Fibroblast of lung (primary cell): Measurements from ENCODE around the gene PDGFB. TPM values are rescaled to one million over a fixed set of nuclear protein-coding genes. Genes with fewer than 3 reads are reported as not detected.

Experiments
- DNase-seq, 2 donors: peaks; one replicate each; pipeline versions ENCODE4 v3.0.0 to v3.0.0-alpha.2; 2010; ENCODE audit warnings: low read depth in 2 of 2
- H2AFZ ChIP-seq: 2 replicates; pipeline ENCODE4 v1.5.1; 2012; ENCODE audit warnings: low read length, control low read depth, inconsistent platforms
- H3K27ac ChIP-seq: 2 replicates; pipeline ENCODE4 v1.5.1; 2011; ENCODE audit warnings: low read length, control low read depth; ENCODE audit not compliant: insufficient read depth
- H3K27me3 ChIP-seq: 2 replicates; pipeline ENCODE4 v1.5.1; 2011; ENCODE audit warnings: mild to moderate bottlenecking, low read length; ENCODE audit not compliant: control insufficient read depth, insufficient read depth
- H3K36me3 ChIP-seq: 2 replicates; pipeline ENCODE4 v1.5.1; 2011; ENCODE audit warnings: low read length; ENCODE audit not compliant: control insufficient read depth, insufficient read depth
- H3K4me1 ChIP-seq: 2 replicates; pipeline ENCODE4 v1.5.1; 2011; ENCODE audit warnings: low read length; ENCODE audit not compliant: control insufficient read depth, insufficient read depth; ENCODE audit errors: extremely low read depth
- H3K4me2 ChIP-seq: 2 replicates; pipeline ENCODE4 v1.5.1; 2011; ENCODE audit warnings: low read length, control low read depth; ENCODE audit not compliant: insufficient read depth; ENCODE audit errors: extremely low read depth
- H3K4me3 ChIP-seq, 4 experiments: fragments of 200-600 bp in 1 of 4; sonication (generic) in 1 of 4; replicated peaks in 1 of 4; 2 replicates each; pipeline ENCODE4 v1.5.1; 2011 to 2016; ENCODE audit warnings: low read length in 4 of 4, low read depth in 3 of 4, mild to moderate bottlenecking in 3 of 4, control low read depth in 2 of 4, inconsistent platforms in 1 of 4, mixed read lengths in 1 of 4; ENCODE audit not compliant: insufficient read depth in 1 of 4; ENCODE audit errors: control extremely low read depth in 1 of 4
- H3K79me2 ChIP-seq: 2 replicates; pipeline ENCODE4 v1.5.1; 2012; ENCODE audit warnings: mild to moderate bottlenecking, low read length, inconsistent platforms; ENCODE audit not compliant: control insufficient read depth, insufficient read depth
- H3K9ac ChIP-seq: 2 replicates; pipeline ENCODE4 v1.5.1; 2011; ENCODE audit warnings: mild to moderate bottlenecking, low read length, control low read depth; ENCODE audit not compliant: insufficient read depth
- H3K9me3 ChIP-seq: 2 replicates; pipeline ENCODE4 v1.5.1; 2012; ENCODE audit warnings: low read depth, low read length; ENCODE audit not compliant: control insufficient read depth, insufficient read depth
- H4K20me1 ChIP-seq: 2 replicates; pipeline ENCODE4 v1.5.1; 2011; ENCODE audit warnings: low read length; ENCODE audit not compliant: control insufficient read depth, insufficient read depth; ENCODE audit errors: extremely low read depth
- EZH2 ChIP-seq: IDR thresholded peaks from 2 replicates; pipeline ENCODE4 v1.5.1; 2012; ENCODE audit warnings: low read length, control low read depth, mild to moderate bottlenecking; ENCODE audit errors: missing control alignments
- polyA plus RNA-seq, 2 donors: library from polyadenylated mRNA; depleted of rRNA in 1 of 2; stranded (reverse) in 1 of 2; unstranded in 1 of 2; fragments of >200 nt; gene quantifications; 2 replicates each; pipeline ENCODE4 v1.2.1, GENCODE V29; 2011 to 2012; ENCODE audit warnings: missing spikeins in 1 of 2
- total RNA-seq: library from RNA; depleted of rRNA; stranded (reverse); fragments of >200 nt; gene quantifications from 2 replicates; pipeline ENCODE4 v1.2.1, GENCODE V29; 2014
- TF ChIP-seq, protein P1 (sequence below), 2 donors: IDR thresholded peaks in 1 of 2; conservative IDR thresholded peaks in 1 of 2; 1 replicate in 1 of 2; 2 replicates in 1 of 2; pipeline ENCODE4 v1.5.1; 2011 to 2012; ENCODE audit warnings: low read length in 2 of 2, control low read depth in 1 of 2, inconsistent platforms in 1 of 2, low read depth in 1 of 2, mild to moderate bottlenecking in 1 of 2

PDGFB gene
- total and polyA plus RNA-seq, 2 donors (not counting 1 experiment from before 2014, with no cell fraction given): under 0.01 to 0.50 TPM

DNA sequence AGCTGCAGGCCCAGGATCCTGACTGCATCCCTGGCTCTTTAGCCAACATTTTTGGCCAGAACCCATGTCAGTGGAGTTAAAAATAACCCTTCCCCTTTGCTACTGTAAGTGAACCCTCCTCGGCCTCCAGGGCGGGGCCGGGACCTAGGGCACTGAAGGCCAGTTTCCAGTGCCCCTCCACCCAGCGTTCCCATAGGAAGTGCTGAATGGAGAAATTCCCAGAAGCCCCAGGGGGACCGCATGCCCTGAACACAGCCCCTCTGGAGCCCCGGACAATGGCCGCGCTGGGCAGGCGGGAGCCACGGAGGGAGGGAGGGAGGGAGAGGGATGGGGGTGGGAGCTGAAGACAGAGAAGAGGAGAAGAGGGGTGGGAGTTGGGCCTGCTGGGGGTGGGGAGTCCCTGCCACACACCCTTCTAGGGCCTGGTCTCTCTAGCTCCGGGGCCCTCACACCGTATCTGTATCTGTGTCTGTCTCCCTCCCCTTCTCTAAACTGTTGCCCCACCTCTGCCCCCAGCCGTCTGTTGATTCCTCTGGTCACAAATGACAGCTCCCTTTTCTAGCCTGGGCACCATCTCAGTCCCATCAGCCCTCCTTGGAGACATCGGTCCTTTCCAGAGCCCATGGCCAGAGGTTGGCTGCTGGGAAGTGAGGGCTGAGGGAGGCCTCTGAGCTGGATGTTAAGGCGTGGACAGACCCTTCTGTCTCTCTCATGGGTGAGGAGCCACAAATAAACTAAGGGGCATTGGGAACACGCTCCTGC lies 10.9 kb downstream of the PDGFB start:
- no peaks in the 10 kb centered on the region for H3K36me3 ChIP-seq

DNA sequence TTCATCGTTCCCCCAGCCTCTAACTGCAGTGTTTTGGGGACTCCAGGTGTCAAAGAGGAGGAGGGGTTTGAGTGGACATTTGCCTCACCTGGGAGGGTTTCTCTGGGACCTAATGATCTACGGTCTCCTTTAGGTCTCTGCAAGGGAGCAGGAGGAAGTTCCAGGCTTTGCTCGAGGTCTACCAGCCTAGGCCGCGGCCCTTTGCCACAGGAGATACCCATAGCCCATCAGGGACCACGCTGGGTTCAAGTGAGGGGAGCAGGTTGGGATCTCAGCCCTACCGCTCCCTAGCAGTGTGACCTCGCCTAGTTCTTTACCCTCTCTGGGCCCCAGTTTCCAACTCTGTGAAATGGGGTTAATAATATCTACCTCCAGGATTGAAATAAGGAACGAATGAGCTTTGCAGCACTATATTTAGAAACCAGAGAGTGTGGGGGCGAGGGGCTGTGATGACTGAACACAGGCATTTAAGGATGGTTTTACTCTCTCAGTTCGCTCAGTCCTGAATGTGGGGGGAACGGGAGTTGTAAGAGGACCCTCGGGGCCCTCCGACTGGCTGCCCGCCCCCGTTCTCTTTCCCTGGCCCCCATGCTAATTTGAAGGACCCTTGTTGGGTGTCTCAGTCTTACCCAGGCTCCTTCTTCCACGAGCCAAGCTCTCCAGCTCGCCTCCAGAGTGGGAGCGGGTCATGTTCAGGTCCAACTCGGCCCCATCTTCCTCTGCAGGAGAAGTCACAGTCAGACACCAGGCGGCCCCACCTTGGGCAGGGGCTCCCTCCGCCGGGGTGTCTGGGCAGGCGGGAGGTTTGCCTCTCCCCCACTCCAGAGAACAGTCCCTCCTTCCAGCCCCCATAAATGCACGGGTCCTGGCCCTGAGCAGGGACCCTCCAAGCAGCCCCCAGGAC lies 11.7 kb downstream of the PDGFB start:
- H3K79me2 ChIP-seq: no peaks in the 10 kb centered on the region
- peaks cover 4% of the 10 kb centered on the region for H3K27me3 ChIP-seq
- H3K36me3 ChIP-seq: no peaks in the 10 kb centered on the region
- peaks cover 2% of the 10 kb centered on the region for H3K4me1 ChIP-seq
- H3K9me3 ChIP-seq: no peaks in the 10 kb centered on the region
- no peak overlapping the region for H3K4me3 ChIP-seq
- H3K27ac ChIP-seq: no peak overlapping the region
- no peak for DNase-seq
- no peak overlapping the region for H2AFZ ChIP-seq
- no peak overlapping the region for H3K9ac ChIP-seq
- TF ChIP-seq, protein P1, sequence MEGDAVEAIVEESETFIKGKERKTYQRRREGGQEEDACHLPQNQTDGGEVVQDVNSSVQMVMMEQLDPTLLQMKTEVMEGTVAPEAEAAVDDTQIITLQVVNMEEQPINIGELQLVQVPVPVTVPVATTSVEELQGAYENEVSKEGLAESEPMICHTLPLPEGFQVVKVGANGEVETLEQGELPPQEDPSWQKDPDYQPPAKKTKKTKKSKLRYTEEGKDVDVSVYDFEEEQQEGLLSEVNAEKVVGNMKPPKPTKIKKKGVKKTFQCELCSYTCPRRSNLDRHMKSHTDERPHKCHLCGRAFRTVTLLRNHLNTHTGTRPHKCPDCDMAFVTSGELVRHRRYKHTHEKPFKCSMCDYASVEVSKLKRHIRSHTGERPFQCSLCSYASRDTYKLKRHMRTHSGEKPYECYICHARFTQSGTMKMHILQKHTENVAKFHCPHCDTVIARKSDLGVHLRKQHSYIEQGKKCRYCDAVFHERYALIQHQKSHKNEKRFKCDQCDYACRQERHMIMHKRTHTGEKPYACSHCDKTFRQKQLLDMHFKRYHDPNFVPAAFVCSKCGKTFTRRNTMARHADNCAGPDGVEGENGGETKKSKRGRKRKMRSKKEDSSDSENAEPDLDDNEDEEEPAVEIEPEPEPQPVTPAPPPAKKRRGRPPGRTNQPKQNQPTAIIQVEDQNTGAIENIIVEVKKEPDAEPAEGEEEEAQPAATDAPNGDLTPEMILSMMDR (conservative IDR thresholded peaks at IDR 0.05 in 1 of 2, IDR thresholded peaks at IDR 0.05 in 1 of 2; ENCODE audit: low read depth in 1 of 2, low read length in 2 of 2): no peak
- TF ChIP-seq EZH2: no peak
- H3K4me2 ChIP-seq: no peak overlapping the region
- H4K20me1 ChIP-seq: no peaks in the 10 kb centered on the region

More for the DNA sequence above, 10.9 kb downstream of the PDGFB start:
- Histone ChIP-seq H2AFZ (no peak overlapping the region), H4K20me1 (no peaks in the 10 kb centered on the region), H3K27ac (no peak overlapping the region), H3K79me2 (no peaks in the 10 kb centered on the region), H3K4me3 (no peak overlapping the region), H3K4me1 (peaks cover 2% of the 10 kb centered on the region), H3K9me3 (no peaks in the 10 kb centered on the region), H3K4me2 (no peak overlapping the region), H3K27me3 (peaks cover 4% of the 10 kb centered on the region), H3K9ac (no peak overlapping the region)
- no peak for TF ChIP-seq EZH2
- TF ChIP-seq, protein P1 (conservative IDR thresholded peaks at IDR 0.05 in 1 of 2, IDR thresholded peaks at IDR 0.05 in 1 of 2; ENCODE audit: low read depth in 1 of 2, low read length in 2 of 2): no peak
- no peak for DNase-seq

DNA sequence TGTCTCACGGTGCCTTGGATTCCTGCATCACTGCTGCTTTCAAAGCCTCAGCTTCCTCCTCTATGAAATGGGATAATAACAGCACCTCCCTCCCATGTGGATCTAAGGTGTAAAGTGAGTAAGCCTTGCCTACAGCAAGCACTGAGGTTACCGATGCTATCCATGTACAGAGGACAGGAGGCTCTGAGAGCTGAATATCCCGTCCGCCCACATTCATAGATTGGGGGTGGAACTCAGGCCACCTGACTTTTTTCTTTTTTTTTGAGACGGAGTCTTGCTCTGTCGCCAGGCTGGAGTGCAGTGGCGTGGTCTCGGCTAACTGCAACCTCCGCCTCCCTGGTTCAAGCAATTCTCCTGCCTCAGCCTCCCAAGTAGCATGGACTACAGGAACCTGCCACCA lies 12.5 kb downstream of the PDGFB start:
- H3K36me3 ChIP-seq: no peaks in the 10 kb centered on the region
- TF ChIP-seq, protein P1 (conservative IDR thresholded peaks at IDR 0.05 in 1 of 2, IDR thresholded peaks at IDR 0.05 in 1 of 2; ENCODE audit: low read depth in 1 of 2, low read length in 2 of 2): no peak
- no peak for TF ChIP-seq EZH2
- H3K79me2 ChIP-seq: no peaks in the 10 kb centered on the region
- H3K4me1 ChIP-seq: peaks cover 2% of the 10 kb centered on the region
- no peaks in the 10 kb centered on the region for H3K27me3 ChIP-seq
- H3K9ac ChIP-seq: no peak overlapping the region
- H3K4me2 ChIP-seq: no peak overlapping the region
- H4K20me1 ChIP-seq: no peaks in the 10 kb centered on the region
- H3K27ac ChIP-seq: no peak overlapping the region
- no peaks in the 10 kb centered on the region for H3K9me3 ChIP-seq
- H3K4me3 ChIP-seq: no peak overlapping the region
- no peak overlapping the region for H2AFZ ChIP-seq
- DNase-seq: no peak
